GOT3 (cell line): ENCODE data around the gene GALNT3.

Source experiments
- DNase-seq: peaks from one replicate; lab custom pipeline; 2025; ENCODE audit warnings: mixed read lengths; lab: John Stamatoyannopoulos, UW

The GALNT3 gene

GRCh38 chr2:165796129-165796528 lies 2.1 kb upstream of the GALNT3 start:
- no peak for DNase-seq

- no peak for DNase-seq
Observed at GRCh38 chr2:165795011-165795410, 964 bp upstream of the GALNT3 start.

- DNase-seq, result no peak
Observed at GRCh38 chr2:165794536-165794928, 485 bp upstream of the GALNT3 start.

- no peak for DNase-seq
Observed at GRCh38 chr2:165793161-165793778, 777 bp downstream of the GALNT3 start.

GRCh38 chr2:165792104-165792454 lies 2.0 kb downstream of the GALNT3 start:
- no peak for DNase-seq

- DNase-seq, result no peak
Observed at GRCh38 chr2:165791421-165792103, 2.5 kb downstream of the GALNT3 start.

- no peak for DNase-seq
Observed at GRCh38 chr2:165790466-165790865, 3.6 kb downstream of the GALNT3 start.

GRCh38 chr2:165787334-165787733 lies 6.7 kb downstream of the GALNT3 start:
- no peak for DNase-seq

- DNase-seq, result no peak
Observed at GRCh38 chr2:165779706-165780105, 14.3 kb downstream of the GALNT3 start.

GRCh38 chr2:165778653-165779451 lies 15.2 kb downstream of the GALNT3 start:
- DNase-seq, result no peak

GRCh38 chr2:165778187-165778556 lies 15.9 kb downstream of the GALNT3 start:
- DNase-seq, result no peak

GRCh38 chr2:165777522-165778186 lies 16.4 kb downstream of the GALNT3 start:
- DNase-seq, result no peak

- no peak for DNase-seq
Observed at GRCh38 chr2:165776796-165777195, 17.3 kb downstream of the GALNT3 start.

GRCh38 chr2:165776013-165776412 lies 18.0 kb downstream of the GALNT3 start:
- DNase-seq, result no peak

GRCh38 chr2:165773684-165774083 lies 20.4 kb downstream of the GALNT3 start:
- no peak for DNase-seq

GRCh38 chr2:165772183-165772582 lies 21.9 kb downstream of the GALNT3 start:
- no peak for DNase-seq

- no peak for DNase-seq
Observed at GRCh38 chr2:165766326-165766927, 27.6 kb downstream of the GALNT3 start.

- no peak for DNase-seq
Observed at GRCh38 chr2:165762723-165763122, 31.3 kb downstream of the GALNT3 start.

- no peak for DNase-seq
Observed at GRCh38 chr2:165757906-165758675, 36.0 kb downstream of the GALNT3 start.

- DNase-seq, result no peak
Observed at GRCh38 chr2:165746501-165746900, 47.5 kb downstream of the GALNT3 start.

- DNase-seq, result no peak
Observed at GRCh38 chr2:165745916-165746315, 48.1 kb downstream of the GALNT3 start.
